HL-60 (cell line): ENCODE data around the gene GPR137B.

ENCODE experiments used
- DNase-seq, 2 experiments: peaks; one replicate each; pipeline ENCODE4 v3.0.0-alpha.2; 2010 to 2020; ENCODE audit warnings: low read depth in 1 of 2, low spot score in 1 of 2
- H3K27ac ChIP-seq: fragments of 250-450 bp; sonication (Bioruptor Pico); replicated peaks from 2 replicates; pipeline ENCODE4 v1.5.1; 2020; ENCODE audit warnings: mild to moderate bottlenecking, moderate library complexity
- H3K27me3 ChIP-seq: fragments of 250-450 bp; sonication (Bioruptor Pico); 2 replicates; pipeline ENCODE4 v1.5.1; 2021; ENCODE audit warnings: mild to moderate bottlenecking, moderate library complexity; ENCODE audit not compliant: insufficient read depth, poor library complexity, severe bottlenecking
- H3K4me3 ChIP-seq: replicated peaks from 2 replicates; pipeline ENCODE4 v1.5.1; 2011; ENCODE audit warnings: mild to moderate bottlenecking, control low read depth, low read length; ENCODE audit not compliant: insufficient read depth
- CTCF ChIP-seq: IDR thresholded peaks from one replicate; pipeline ENCODE4 v1.5.1; 2011; ENCODE audit warnings: low read length, control low read depth, inconsistent platforms; ENCODE audit not compliant: insufficient read depth
- GABPA ChIP-seq: IDR thresholded peaks from 2 replicates; pipeline ENCODE4 v1.6.1; 2012; ENCODE audit warnings: low read depth
- POLR2AphosphoS5 ChIP-seq: IDR thresholded peaks from 2 replicates; pipeline ENCODE4 v1.6.1; 2012; ENCODE audit warnings: low read depth
- SPI1 ChIP-seq: IDR thresholded peaks from 2 replicates; pipeline ENCODE4 v1.6.1; 2012; ENCODE audit warnings: low read depth, mild to moderate bottlenecking, borderline replicate concordance
- TF ChIP-seq, protein P1 (sequence below): IDR thresholded peaks from 2 replicates; pipeline ENCODE4 v1.6.1; 2012; ENCODE audit warnings: low read depth; ENCODE audit not compliant: insufficient replicate concordance

GPR137B gene

GRCh38 chr1:236150986-236151385 lies 8.6 kb downstream of the GPR137B start:
- Histone ChIP-seq H3K4me3 (no peak overlapping the region), H3K27ac (no peak overlapping the region), H3K27me3 (no peaks in the 10 kb centered on the region)
- DNase-seq, result no peak
- no peak for TF ChIP-seq GABPA
- TF ChIP-seq POLR2AphosphoS5, result no peak
- TF ChIP-seq, protein P1, sequence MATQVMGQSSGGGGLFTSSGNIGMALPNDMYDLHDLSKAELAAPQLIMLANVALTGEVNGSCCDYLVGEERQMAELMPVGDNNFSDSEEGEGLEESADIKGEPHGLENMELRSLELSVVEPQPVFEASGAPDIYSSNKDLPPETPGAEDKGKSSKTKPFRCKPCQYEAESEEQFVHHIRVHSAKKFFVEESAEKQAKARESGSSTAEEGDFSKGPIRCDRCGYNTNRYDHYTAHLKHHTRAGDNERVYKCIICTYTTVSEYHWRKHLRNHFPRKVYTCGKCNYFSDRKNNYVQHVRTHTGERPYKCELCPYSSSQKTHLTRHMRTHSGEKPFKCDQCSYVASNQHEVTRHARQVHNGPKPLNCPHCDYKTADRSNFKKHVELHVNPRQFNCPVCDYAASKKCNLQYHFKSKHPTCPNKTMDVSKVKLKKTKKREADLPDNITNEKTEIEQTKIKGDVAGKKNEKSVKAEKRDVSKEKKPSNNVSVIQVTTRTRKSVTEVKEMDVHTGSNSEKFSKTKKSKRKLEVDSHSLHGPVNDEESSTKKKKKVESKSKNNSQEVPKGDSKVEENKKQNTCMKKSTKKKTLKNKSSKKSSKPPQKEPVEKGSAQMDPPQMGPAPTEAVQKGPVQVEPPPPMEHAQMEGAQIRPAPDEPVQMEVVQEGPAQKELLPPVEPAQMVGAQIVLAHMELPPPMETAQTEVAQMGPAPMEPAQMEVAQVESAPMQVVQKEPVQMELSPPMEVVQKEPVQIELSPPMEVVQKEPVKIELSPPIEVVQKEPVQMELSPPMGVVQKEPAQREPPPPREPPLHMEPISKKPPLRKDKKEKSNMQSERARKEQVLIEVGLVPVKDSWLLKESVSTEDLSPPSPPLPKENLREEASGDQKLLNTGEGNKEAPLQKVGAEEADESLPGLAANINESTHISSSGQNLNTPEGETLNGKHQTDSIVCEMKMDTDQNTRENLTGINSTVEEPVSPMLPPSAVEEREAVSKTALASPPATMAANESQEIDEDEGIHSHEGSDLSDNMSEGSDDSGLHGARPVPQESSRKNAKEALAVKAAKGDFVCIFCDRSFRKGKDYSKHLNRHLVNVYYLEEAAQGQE, result no peak

- Histone ChIP-seq H3K4me3 (no peak overlapping the region), H3K27me3 (no peaks in the 10 kb centered on the region), H3K27ac (no peak overlapping the region)
- DNase-seq, result no peak
- no peak for TF ChIP-seq POLR2AphosphoS5
- TF ChIP-seq, protein P1, result no peak
- no peak for TF ChIP-seq SPI1
- TF ChIP-seq CTCF, result no peak
- no peak for TF ChIP-seq GABPA
Observed at GRCh38 chr1:236151739-236152424, 9.5 kb downstream of the GPR137B start.

DNA sequence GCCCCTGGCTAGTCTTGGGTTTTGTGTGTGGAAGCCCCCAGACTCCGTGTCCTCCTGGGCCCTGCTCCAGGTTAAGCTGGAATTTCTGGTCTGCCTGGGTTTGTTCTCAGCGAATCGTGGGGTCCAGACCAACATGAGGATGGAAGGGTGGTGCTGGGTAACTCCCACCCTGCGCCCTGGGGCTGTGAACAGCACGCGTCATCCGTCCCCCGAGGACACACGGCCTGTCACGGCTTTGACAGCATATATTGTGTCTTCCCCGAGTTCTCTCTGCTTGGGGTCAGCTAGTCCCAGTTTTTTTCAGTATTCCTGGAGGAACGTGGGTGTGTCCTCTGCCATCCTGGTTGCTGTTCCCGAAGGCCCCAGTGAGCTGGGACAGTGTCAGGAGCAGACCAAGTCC lies 11.8 kb downstream of the GPR137B start:
- TF ChIP-seq CTCF, result no peak
- no peak for TF ChIP-seq SPI1
- no peak for DNase-seq
- H3K27me3 ChIP-seq, result no peaks in the 10 kb centered on the region

GRCh38 chr1:236154671-236155398 lies 12.5 kb downstream of the GPR137B start:
- no peak for DNase-seq
- no peaks in the 10 kb centered on the region for H3K27me3 ChIP-seq
- no peak overlapping the region for H3K27ac ChIP-seq
- TF ChIP-seq SPI1 (no peak), POLR2AphosphoS5 (no peak), GABPA (no peak), CTCF (no peak)
- TF ChIP-seq, protein P1, result no peak
- H3K4me3 ChIP-seq, result no peak overlapping the region

More for the DNA sequence above, 11.8 kb downstream of the GPR137B start:
- Histone ChIP-seq H3K4me3 (no peak overlapping the region), H3K27ac (no peak overlapping the region)
